Liver (tissue), 3 donors: ENCODE measurements around the gene LDHB.

ENCODE experiments used
- ATF3 ChIP-seq: IDR thresholded peaks from 2 replicates; pipeline ENCODE4 v1.6.1; 2016; ENCODE audit warnings: antibody characterized with exemption
- EGR1 ChIP-seq, 2 donors: IDR thresholded peaks; 2 replicates each; pipeline ENCODE4 v1.6.1; 2016 to 2018; ENCODE audit warnings: antibody characterized with exemption in 2 of 2, low read depth in 2 of 2
- FOXA2 ChIP-seq: IDR thresholded peaks from 2 replicates; pipeline ENCODE4 v1.6.1; 2016; ENCODE audit warnings: antibody characterized with exemption
- GABPA ChIP-seq, 2 donors: IDR thresholded peaks in 1 of 2; conservative IDR thresholded peaks in 1 of 2; 2 replicates each; pipeline ENCODE4 v1.6.1; 2016; ENCODE audit warnings: antibody characterized with exemption in 2 of 2, mild to moderate bottlenecking in 1 of 2, moderate library complexity in 1 of 2
- JUND ChIP-seq, 2 donors: IDR thresholded peaks; 2 replicates each; pipeline ENCODE4 v1.6.1; 2016; ENCODE audit warnings: antibody characterized with exemption in 2 of 2
- RAD21 ChIP-seq, 2 donors: IDR thresholded peaks; 2 replicates each; pipeline ENCODE4 v1.6.1; 2016; ENCODE audit warnings: antibody characterized with exemption in 2 of 2, mild to moderate bottlenecking in 2 of 2
- REST ChIP-seq: IDR thresholded peaks from 2 replicates; pipeline ENCODE4 v1.6.1; 2016; ENCODE audit warnings: antibody characterized with exemption, mild to moderate bottlenecking
- RXRA ChIP-seq, 2 donors: IDR thresholded peaks; 2 replicates each; pipeline ENCODE4 v1.6.1; 2017 to 2018; ENCODE audit warnings: antibody characterized with exemption in 2 of 2, mild to moderate bottlenecking in 1 of 2
- SP1 ChIP-seq: IDR thresholded peaks from 2 replicates; pipeline ENCODE4 v1.6.1; 2018; ENCODE audit warnings: antibody characterized with exemption, mild to moderate bottlenecking
- TAF1 ChIP-seq: conservative IDR thresholded peaks from 2 replicates; pipeline ENCODE4 v1.6.1; 2016; ENCODE audit warnings: antibody characterized with exemption, mild to moderate bottlenecking
- YY1 ChIP-seq: IDR thresholded peaks from 2 replicates; pipeline ENCODE4 v1.6.1; 2016; ENCODE audit warnings: antibody characterized with exemption, mild to moderate bottlenecking
- TF ChIP-seq, protein P1 (sequence below): fragments of 150-350 bp; IDR thresholded peaks from 2 replicates; pipeline ENCODE4 v1.5.1; 2017; ENCODE audit warnings: improper control_type of control experiment, low read depth, low read length; ENCODE audit not compliant: missing input control
- TF ChIP-seq, protein P2 (sequence below): IDR thresholded peaks from 2 replicates; pipeline ENCODE4 v1.6.1; 2016; ENCODE audit warnings: antibody characterized with exemption
- TF ChIP-seq, protein P3 (sequence below): IDR thresholded peaks from 2 replicates; pipeline ENCODE4 v1.6.1; 2016; ENCODE audit warnings: antibody characterized with exemption
- donor health status: healthy.
- donor health status: healthy.

DNA sequence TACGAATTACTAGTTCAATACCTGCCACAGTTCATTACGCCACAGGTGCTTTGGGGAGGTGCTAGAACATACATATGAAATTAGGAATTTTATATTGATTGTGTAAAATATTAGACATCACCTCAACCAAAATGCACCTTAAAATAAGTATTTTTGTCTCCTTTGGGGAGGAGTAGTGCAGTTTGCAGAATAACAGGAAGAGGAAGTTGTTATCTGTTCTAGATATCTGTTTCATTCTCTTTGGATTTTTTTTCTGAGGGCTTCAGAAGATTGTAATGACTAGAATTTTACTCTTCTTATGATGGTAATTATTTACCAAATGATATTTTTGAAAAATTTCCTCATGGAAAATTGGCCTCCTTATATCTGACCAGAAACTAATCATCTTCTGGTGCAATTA is 43.1 kb downstream of the LDHB start:
- TF ChIP-seq, protein P1, sequence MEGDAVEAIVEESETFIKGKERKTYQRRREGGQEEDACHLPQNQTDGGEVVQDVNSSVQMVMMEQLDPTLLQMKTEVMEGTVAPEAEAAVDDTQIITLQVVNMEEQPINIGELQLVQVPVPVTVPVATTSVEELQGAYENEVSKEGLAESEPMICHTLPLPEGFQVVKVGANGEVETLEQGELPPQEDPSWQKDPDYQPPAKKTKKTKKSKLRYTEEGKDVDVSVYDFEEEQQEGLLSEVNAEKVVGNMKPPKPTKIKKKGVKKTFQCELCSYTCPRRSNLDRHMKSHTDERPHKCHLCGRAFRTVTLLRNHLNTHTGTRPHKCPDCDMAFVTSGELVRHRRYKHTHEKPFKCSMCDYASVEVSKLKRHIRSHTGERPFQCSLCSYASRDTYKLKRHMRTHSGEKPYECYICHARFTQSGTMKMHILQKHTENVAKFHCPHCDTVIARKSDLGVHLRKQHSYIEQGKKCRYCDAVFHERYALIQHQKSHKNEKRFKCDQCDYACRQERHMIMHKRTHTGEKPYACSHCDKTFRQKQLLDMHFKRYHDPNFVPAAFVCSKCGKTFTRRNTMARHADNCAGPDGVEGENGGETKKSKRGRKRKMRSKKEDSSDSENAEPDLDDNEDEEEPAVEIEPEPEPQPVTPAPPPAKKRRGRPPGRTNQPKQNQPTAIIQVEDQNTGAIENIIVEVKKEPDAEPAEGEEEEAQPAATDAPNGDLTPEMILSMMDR = no peak
- TF ChIP-seq RAD21 (IDR thresholded peaks at IDR 0.05) (no peak), SP1 (no peak), JUND (IDR thresholded peaks at IDR 0.05) (no peak), REST (no peak), TAF1 (no peak), RXRA (IDR thresholded peaks at IDR 0.05) (no peak), EGR1 (IDR thresholded peaks at IDR 0.05; ENCODE audit: low read depth in 2 of 2) (no peak), GABPA (IDR thresholded peaks at IDR 0.05 in 1 of 2, conservative IDR thresholded peaks at IDR 0.05 in 1 of 2) (no peak), YY1 (no peak), ATF3 (no peak), FOXA2 (no peak)
- TF ChIP-seq, protein P2, sequence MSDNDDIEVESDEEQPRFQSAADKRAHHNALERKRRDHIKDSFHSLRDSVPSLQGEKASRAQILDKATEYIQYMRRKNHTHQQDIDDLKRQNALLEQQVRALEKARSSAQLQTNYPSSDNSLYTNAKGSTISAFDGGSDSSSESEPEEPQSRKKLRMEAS = no peak
- TF ChIP-seq, protein P3, sequence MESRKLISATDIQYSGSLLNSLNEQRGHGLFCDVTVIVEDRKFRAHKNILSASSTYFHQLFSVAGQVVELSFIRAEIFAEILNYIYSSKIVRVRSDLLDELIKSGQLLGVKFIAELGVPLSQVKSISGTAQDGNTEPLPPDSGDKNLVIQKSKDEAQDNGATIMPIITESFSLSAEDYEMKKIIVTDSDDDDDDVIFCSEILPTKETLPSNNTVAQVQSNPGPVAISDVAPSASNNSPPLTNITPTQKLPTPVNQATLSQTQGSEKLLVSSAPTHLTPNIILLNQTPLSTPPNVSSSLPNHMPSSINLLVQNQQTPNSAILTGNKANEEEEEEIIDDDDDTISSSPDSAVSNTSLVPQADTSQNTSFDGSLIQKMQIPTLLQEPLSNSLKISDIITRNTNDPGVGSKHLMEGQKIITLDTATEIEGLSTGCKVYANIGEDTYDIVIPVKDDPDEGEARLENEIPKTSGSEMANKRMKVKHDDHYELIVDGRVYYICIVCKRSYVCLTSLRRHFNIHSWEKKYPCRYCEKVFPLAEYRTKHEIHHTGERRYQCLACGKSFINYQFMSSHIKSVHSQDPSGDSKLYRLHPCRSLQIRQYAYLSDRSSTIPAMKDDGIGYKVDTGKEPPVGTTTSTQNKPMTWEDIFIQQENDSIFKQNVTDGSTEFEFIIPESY = no peak
